Measurements from ENCODE around the gene BEND5.

DNA sequence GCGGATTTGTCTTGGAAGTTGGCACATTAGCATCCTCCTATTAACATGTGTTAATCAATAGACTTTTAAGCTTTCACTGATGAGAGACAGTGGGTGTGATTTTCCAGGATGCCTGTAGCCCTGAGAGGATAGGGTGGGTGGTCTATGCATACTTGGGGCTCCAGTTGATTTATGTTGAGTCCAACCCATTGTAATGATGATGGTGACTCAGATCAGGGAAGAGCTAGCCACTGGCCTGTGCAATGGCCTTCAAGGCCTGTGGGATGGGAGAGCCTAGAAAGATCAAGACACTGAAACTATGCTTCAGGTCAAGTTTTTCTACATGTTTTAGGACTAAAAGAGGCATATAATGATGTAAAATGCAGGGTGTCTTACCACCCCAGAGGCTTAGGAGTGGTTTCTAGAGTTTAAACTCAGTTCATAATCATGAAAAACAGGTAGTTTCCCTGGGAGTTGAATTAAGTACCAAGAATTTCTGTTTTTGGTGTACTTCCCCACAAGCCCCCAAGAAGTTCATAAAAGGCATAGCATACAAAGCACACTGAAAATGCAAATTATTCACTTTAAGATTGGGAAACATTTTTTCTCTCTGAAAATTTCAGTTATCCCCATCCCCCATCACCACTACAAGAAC, 19.9 kb downstream of the BEND5 start:
- no peak for TF ChIP-seq SP2 (tag by site-specific recombination; IDR thresholded peaks at IDR 0.05)
- TF ChIP-seq, protein P1, sequence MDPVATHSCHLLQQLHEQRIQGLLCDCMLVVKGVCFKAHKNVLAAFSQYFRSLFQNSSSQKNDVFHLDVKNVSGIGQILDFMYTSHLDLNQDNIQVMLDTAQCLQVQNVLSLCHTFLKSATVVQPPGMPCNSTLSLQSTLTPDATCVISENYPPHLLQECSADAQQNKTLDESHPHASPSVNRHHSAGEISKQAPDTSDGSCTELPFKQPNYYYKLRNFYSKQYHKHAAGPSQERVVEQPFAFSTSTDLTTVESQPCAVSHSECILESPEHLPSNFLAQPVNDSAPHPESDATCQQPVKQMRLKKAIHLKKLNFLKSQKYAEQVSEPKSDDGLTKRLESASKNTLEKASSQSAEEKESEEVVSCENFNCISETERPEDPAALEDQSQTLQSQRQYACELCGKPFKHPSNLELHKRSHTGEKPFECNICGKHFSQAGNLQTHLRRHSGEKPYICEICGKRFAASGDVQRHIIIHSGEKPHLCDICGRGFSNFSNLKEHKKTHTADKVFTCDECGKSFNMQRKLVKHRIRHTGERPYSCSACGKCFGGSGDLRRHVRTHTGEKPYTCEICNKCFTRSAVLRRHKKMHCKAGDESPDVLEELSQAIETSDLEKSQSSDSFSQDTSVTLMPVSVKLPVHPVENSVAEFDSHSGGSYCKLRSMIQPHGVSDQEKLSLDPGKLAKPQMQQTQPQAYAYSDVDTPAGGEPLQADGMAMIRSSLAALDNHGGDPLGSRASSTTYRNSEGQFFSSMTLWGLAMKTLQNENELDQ (tag by site-specific recombination; IDR thresholded peaks at IDR 0.05; ENCODE audit: low read depth), result no peak
- TF ChIP-seq, protein P2, sequence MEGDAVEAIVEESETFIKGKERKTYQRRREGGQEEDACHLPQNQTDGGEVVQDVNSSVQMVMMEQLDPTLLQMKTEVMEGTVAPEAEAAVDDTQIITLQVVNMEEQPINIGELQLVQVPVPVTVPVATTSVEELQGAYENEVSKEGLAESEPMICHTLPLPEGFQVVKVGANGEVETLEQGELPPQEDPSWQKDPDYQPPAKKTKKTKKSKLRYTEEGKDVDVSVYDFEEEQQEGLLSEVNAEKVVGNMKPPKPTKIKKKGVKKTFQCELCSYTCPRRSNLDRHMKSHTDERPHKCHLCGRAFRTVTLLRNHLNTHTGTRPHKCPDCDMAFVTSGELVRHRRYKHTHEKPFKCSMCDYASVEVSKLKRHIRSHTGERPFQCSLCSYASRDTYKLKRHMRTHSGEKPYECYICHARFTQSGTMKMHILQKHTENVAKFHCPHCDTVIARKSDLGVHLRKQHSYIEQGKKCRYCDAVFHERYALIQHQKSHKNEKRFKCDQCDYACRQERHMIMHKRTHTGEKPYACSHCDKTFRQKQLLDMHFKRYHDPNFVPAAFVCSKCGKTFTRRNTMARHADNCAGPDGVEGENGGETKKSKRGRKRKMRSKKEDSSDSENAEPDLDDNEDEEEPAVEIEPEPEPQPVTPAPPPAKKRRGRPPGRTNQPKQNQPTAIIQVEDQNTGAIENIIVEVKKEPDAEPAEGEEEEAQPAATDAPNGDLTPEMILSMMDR (tag by site-specific recombination; IDR thresholded peaks at IDR 0.05), result no peak
- TF ChIP-seq ZNF768 (tag by site-specific recombination; IDR thresholded peaks at IDR 0.05), result no peak
- TF ChIP-seq MYNN (tag by site-specific recombination; IDR thresholded peaks at IDR 0.05; ENCODE audit: borderline replicate concordance), result no peak
- TF ChIP-seq RBAK (tag by site-specific recombination; IDR thresholded peaks at IDR 0.05), result no peak
- TF ChIP-seq YY1 (tag by site-specific recombination; IDR thresholded peaks at IDR 0.05), result no peak
- no peak for TF ChIP-seq ZSCAN30 (tag by site-specific recombination; IDR thresholded peaks at IDR 0.05)
- TF ChIP-seq ZNF302 (tag by site-specific recombination; IDR thresholded peaks at IDR 0.05; ENCODE audit: low read depth), result no peak
- TF ChIP-seq ZBTB21 (tag by site-specific recombination; IDR thresholded peaks at IDR 0.05), result no peak

Measured in HEK293 (cell line).